HG02798 (cell line): Measurements from ENCODE around the gene KCNIP1.

Source experiments
- ATAC-seq: cut with Tn5 transposase; IDR thresholded peaks from one replicate; pipeline ENCODE4 v1.9.1; 2021; ENCODE audit warnings: mild to moderate bottlenecking; ENCODE audit not compliant: unreplicated experiment, poor library complexity

Gene KCNIP1

DNA sequence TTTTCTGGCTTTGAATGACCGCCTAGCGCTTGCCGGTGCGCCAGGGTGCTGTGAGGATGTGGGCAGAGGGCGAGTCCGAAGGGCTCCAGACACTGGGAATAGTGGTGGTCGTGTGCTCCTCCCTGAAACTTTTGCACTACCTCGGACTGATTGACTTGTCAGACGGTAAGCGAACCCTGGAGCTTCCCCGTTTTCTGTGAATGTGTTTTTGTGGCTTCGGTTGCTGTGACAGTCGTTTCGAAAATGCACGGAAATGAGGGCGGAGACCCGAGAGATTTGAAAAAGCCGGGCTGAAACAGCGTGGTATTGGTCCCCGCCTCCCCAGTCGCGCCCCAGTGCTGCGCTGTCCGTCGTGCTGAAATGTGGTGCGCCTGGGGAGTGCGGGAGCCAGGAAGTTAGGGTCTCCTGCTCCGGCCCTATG is 177.2 kb downstream of the KCNIP1 start:
- ATAC-seq: peak; percentile 56

DNA sequence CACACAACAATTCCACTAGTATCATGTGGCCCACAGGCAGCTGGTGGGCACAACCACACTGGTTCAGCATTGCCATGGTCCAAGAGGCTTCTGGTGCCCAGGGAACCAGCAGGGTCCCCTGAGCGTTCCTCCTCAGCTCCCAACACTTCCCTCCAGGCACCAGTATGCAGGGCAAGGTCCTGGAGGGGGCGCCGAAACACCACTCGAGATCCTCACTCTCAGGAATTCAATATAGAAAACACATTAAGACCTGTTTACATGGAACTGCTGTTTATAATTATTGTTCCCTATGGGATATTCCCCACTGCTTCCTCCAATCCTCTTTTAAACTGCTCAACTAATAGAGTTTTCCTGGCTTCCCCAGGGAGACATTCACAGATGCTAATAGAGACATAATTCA is 187.8 kb downstream of the KCNIP1 start:
- ATAC-seq: no peak

DNA sequence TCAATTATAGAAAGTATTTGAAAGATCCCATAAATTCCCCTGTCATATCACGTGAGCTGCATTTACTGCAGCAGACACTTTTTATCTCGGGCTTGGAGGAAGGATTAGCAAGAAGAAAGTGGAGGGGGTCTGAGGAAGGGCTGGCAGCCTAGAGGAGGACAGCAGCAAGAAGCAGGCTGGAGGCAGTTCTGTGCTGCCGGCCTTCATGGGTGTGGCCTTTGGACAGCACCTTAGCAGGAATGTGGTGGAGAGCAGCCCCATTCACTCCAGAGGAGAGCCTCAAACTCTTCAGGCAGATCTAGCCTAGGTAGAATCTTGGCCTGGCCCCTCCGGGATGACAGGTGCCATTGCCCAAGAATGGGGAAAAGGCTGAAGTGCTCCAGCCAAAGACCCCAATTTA is 189.9 kb downstream of the KCNIP1 start:
- ATAC-seq: no peak

DNA sequence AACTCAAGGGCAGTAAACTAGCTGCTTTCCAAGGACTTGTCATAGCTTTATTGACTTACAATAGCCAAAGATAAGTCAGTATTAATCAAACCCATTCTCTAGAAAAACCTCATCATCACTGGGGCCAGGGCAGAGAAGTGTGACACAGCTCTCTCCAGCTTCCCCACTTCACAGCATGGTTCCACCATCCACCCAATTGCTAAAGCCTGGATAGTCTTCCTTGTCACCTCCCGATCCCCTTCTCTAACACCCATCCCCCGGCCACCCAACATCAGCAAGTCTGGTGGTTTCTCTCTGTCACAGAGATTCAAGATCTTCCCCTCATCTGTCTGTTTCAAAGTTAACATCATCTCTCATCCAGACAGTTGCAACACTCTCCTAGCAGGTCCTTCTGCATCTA is 191.1 kb downstream of the KCNIP1 start:
- no peak for ATAC-seq

DNA sequence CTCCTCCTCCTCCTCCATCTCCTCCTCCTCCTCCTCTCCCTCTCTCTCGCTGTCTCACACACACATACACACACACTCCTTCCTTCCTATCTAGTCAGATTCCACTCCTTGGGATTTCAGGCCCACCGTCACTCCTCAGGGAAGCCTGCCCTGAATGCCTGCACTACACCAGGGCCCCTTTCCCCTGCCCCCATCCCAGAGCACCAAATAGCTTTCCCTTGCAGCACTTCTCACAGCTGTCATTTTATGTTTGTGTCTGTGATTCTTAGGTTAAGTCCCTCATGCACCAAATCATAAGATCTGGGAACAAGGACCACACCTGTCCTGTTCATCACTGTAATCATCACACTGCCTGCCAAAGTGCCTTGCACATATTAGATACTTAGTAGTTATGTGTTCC is 193.2 kb downstream of the KCNIP1 start:
- ATAC-seq: no peak

DNA sequence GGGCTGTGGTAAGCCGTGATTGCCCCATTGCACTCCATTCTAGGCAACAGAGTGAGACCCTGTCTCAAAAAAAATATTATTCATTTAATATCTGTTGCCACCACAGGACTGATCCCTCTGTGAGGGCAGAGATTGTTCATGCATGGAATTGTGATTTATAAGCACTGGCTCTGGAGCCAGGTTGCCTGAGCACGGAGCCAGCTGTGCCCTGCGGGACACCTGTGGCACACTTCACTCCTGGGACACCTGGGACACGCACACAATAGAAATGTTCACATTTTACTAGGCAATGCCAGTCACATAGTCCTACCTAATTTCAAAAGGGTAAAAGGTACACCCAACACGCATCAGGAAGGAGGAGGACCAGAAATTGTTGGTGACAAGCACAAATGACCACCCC is 196.7 kb downstream of the KCNIP1 start:
- no peak for ATAC-seq

DNA sequence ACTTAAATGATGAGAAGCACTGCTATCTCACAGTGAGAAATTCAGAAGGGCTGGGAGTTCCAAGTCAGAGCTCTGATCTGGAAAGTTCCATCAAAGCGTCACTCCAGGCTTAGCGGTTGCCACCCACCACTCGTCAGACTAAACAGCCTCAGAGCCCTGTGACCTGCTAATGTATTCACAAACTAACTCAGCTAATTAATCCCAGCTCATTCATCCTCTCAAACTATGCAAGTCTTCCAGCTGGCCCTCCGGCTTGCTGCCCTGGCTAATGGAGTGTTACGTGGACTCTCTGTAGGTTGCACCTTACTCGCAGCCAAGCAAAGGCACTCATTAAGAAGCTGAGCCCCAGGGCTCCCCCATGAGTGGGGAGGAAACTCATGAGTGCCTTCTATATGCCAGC is 197.5 kb downstream of the KCNIP1 start:
- no peak for ATAC-seq

DNA sequence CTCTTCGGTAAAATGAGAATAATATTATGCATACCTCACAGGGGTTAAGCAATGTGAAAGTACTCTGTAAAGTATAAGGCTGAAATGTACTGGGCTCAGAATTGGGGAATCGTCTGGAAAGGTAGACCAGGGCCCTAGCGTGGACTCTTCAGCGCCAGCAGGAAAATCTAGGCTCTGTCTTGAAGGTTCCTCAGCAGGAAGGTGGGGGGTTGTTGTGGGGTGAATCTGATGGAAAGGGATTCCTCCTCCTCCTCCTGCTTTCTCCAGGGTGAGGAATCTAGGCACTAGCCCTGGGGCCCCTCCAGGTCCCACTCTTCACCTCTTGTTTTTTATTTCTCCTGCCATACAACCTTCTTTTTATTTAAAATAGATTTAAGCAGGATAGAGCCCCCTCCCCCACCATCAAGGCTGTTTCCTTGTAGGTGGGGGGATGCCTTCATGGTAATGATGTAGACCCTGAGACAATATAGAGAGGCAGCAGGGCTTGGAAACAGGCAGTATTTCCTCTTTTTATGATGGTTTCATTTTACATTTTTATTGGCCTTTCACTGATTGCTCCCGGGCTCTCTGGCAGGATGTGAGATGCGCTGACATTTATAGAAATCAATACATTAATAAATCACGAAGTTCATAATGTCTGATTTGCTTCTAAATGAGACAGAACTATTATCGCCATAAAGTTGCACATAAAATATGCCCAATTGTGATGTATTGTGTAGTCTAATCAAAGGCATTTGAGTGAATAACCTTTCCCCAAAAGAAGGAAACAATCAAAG is 200.8 kb downstream of the KCNIP1 start:
- no peak for ATAC-seq

DNA sequence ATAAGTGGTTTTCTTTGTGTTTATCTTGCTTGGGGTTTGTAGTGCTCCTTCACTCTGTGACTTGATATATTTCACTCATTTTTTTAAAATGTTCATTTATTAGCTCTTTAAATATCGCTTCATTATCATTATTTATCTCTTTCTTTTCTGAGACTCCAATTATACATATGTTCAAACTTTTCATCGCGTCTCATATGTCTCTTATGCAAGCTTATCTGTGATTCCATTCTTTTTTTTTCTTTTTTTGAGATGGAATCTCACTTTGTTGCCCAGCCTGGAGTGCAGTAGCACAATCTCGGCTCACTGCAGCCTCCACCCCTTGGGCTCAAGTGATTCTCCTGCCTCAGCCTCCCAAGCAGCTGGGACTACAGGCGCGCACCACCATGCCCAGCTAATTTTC is 205.8 kb downstream of the KCNIP1 start:
- no peak for ATAC-seq

DNA sequence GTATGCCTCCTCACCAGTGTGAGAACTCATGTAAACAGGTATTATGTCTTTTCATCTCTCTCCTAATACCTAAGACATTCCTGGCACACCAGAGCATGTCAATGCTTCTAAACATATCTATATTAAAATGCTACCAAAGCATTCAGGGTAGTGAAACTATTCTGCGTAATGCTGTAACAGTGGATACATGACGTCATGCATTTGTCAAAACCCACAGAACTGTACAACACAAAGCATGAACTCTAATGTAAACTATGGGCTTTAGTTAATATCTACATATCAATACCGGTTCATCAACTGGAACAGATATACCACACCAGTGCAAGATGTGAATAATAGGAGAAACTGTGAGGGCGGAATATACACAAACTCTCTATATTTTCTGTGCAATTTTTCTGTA is 207.5 kb downstream of the KCNIP1 start:
- ATAC-seq: no peak

DNA sequence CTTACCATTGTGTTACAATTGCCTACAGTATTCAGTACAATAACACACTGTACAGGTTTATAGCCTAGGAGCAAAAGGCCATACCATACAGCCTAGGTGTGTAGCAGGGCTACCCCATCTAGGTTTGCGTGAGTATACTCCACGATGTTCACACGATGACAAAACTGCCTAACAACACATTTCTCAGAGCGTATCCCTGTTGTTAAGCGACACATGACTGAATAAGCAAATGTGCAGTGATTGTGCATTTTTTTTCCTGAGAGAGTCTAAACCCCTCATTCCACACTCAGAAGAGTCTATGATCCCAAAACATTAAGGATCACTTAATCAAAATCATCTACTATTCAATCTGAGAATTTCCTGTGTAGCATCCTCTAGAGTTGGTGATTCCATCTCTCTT is 211.3 kb downstream of the KCNIP1 start:
- ATAC-seq: no peak

DNA sequence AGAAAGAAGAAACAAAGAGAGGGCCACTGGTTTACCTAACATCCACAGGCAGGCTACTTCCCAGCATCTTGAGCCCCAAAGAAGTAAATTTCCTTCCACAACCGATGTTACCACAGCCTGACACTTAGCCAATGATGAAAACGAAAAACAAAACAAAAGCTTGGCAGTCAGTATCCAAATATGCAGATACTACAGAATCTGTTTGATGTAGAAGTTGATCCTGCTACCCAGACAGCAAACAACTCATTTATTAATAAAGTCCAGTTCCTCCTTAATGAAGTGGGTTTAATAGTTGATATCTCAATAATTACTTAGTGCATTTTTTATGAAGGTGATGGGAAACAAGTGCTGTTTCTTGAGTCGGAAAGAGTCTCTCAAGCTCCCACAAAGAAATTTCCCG is 212.6 kb downstream of the KCNIP1 start:
- no peak for ATAC-seq

DNA sequence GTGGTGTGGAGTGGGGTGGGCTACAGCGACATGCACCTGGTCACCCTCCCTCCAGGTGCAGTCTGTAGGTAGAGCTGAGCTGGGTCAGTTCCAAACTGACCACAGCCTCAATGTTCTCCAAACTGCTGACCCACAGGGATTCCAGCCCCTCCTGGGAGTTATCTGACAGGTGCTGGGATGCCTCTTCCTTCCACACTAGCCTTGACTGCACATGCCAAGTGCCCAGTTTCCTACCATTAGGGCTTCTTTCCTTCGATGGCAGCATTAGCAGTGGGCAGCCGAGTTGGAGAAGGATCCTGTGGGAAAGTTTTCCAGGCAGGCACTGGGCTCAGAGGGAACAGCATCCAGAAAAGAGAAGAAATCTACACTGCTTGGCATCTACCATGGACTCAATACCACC is 215.7 kb downstream of the KCNIP1 start:
- ATAC-seq: no peak

DNA sequence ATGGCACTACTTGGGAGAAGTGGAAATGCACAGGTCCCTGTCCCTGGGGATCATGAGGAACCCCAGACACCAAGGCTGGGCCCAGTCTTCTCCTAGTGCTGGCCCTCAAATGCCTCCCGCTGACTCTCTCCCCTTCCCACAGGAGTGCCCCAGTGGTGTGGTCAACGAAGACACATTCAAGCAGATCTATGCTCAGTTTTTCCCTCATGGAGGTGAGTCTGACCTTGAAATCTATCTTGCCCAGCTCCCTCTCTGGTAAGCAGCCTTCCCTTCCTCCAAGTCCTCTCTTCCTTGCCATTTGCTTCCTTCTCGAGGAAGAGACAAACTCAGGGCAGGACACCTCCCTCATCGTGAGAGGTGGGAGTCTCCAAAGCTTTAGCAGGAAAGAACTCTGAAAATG is 216.4 kb downstream of the KCNIP1 start:
- no peak for ATAC-seq

DNA sequence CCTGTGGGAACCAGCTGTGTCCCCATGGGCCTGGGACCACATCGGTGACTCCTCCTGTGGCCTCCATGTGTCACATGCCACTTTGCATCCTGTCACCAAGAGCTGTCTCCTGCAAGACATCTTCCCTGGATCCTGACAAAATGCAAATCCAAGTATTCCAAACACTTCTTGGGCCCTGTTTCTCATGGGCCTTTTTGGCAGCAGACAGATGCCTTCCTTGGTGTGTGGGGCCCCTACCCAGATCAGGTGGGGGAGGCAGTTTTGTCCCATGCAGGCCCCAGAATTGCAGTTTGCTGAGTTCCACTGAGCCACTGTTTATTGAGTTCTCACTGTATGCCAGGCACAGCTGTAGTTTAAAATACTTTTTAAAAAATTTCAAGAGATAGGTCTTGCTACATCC is 217.2 kb downstream of the KCNIP1 start:
- ATAC-seq: no peak

DNA sequence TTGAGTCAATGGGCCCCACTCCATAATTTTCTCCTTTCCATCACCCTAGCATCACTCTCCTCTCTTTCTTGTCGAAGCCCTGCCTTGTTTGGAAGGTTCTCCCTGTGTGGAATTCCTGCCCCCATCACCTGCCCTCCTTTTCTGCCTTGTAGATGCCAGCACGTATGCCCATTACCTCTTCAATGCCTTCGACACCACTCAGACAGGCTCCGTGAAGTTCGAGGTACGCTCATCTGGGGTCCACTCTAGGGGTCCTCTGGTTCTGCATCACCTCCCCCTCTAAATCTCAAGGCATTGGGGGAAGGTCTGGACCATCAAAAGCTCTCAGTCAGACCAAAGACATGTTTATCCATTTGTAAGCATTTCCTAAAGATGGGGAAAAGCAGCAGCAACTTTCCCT is 217.9 kb downstream of the KCNIP1 start:
- no peak for ATAC-seq

DNA sequence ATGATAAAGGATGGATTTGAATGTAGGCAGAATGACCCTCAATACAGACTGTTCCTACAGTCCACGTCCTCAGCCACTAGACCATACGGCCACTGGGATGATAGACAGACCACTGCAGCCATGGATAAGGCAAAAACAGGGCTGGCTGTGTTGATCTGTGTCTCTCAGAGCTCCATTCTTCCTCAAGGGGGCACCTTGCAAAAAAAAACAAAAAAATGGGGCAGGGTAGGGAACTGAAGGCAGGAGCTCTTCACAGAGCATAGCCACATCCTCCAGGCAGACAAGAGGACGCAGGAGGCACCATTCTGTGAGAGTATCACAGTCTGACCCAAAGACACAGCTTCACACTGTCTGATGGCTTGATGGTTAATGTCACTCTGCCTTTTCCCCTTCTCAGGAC is 218.5 kb downstream of the KCNIP1 start:
- ATAC-seq: no peak

DNA sequence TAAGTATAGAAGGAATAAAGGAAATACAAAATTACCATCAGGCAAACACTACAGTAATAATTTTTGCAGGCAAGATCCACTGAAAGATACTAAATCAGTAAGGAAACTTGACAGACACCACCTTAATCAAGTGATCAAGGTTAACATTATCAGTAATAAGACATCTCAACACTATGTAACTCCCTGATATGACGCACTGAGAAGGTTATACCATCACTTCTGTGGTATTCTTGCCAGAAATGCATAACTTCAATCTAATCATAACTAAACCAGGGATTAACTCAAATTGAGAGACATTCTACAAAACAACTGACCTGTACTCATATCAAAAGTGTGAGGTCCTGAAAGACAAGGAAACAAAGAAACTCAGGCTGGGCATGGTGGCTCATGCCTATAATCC is 227.2 kb downstream of the KCNIP1 start:
- ATAC-seq: no peak

DNA sequence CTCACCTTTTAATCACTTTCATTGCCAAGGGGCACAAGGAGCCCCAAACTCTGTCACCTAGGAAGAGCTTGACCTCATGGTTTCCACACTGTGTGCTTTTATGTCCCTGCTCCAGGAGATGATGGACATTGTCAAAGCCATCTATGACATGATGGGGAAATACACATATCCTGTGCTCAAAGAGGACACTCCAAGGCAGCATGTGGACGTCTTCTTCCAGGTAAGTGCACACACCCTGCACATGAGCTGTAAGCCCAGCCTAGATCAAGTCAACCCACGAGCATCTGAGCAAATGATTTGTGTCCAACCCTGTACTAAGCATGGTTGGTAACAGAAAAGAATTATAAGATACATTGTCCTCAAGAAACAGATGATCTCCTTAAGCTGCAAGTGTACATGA is 228.9 kb downstream of the KCNIP1 start:
- no peak for ATAC-seq

DNA sequence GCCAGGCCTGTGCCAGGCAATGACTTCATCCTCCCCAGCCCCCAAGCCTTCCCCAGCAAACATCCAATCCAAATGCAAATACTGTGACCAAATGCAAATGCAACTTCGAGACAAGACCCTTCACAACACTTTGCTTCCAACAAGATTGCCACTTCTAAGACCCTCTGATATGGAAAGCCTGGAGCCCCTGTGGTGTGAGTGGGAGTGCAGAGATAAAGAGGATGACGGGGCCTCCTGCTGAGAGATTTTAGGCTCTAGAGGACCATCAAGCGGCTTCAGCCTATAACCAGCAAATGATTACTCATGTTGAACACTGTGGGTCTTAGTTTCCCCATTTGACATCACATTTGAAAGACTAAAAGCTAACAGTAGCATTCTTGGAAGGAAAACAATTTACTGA is 233.1 kb downstream of the KCNIP1 start:
- ATAC-seq: no peak

DNA sequence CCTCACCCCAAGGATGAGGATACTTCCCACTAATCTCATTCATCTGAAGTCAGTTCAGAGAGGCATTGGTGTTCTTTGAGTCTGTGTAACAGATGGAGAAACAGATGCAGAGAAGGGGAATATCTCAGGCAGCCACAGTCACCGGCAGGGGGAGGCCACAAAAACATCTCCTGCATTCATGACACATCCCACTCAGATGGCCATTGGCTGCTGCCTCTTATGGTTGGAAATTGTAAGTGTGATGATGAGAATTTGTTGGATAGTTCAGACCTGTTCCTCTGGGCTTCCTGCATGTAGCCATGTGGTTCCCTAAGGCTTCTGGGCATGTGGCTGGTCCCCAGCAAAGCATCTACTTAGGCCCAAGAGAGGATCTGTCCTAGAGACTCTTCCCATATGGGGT is 233.8 kb downstream of the KCNIP1 start:
- ATAC-seq: no peak

DNA sequence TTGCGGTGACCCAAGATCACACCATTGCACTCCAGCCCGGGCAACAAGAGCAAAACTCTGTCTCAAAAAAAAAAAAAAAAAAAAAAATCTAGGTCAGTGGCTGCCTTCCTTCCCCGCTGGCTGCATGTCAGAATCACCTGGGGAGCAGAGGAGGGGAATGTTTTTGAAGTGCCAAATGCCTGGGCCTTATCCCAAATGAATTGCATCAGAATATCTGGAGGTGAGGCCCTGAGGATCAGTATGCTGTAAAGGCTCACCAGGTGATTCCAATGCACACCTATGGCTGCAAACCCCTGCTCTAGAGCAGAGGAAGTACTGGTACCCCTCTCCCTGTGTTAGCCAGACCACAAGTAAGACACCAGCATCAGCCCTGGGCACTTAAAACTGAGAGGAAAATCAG is 235.0 kb downstream of the KCNIP1 start:
- no peak for ATAC-seq

DNA sequence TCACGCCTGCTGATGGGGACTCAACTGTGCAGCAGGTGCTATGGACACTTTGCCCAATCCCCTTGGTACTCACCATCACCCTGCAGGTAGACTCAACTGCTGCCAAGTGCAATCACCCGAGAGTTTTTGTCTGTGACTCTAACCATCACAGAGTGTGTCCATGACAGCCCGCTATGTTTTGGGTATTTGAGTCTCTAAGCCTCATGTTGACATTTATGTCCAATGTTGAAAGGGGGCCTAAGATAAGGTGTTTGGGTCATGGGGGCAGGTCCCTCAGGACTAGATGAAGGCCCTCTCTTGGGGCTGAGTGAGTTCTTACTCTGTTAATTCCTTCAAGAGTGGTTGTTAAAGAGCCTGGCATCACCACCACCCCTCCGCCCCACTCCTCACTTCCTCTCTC is 235.6 kb downstream of the KCNIP1 start:
- no peak for ATAC-seq
